Lung (tissue), 12 donors: ENCODE data around the gene CSTF1. TPM values are rescaled to one million over a fixed set of nuclear protein-coding genes. Genes with fewer than 3 reads are reported as not detected.

ENCODE experiments used
- ATAC-seq: fragments of 200-7000 bp; cut with Tn5 transposase; one replicate; pipeline ENCODE4 v1.9.1; 2020; ENCODE audit warnings: moderate number of reproducible peaks; ENCODE audit not compliant: insufficient read depth, low FRiP score
- DNase-seq, 3 donors: peaks; one replicate each; pipeline ENCODE4 v3.0.0-alpha.2; 2013 to 2017
- H3K27ac ChIP-seq, 2 donors: one replicate each; pipeline ENCODE4 v1.5.1; 2013; ENCODE audit warnings: mild to moderate bottlenecking in 2 of 2, moderate library complexity in 2 of 2, control low read depth in 1 of 2, inconsistent platforms in 1 of 2, low read depth in 1 of 2, low read length in 1 of 2
- H3K27me3 ChIP-seq, 3 donors: one replicate each; pipeline ENCODE4 v1.5.1; 2013; ENCODE audit warnings: low read length in 2 of 3; ENCODE audit not compliant: control insufficient read depth in 3 of 3, insufficient read depth in 3 of 3
- H3K36me3 ChIP-seq, 4 donors: one replicate each; pipeline ENCODE4 v1.5.1; 2013; ENCODE audit warnings: low read length in 4 of 4, mild to moderate bottlenecking in 1 of 4, moderate library complexity in 1 of 4; ENCODE audit not compliant: control insufficient read depth in 4 of 4, insufficient read depth in 4 of 4
- H3K4me1 ChIP-seq, 5 donors: one replicate each; pipeline ENCODE4 v1.5.1; 2013; ENCODE audit warnings: low read length in 5 of 5, mild to moderate bottlenecking in 2 of 5, moderate library complexity in 1 of 5; ENCODE audit not compliant: control insufficient read depth in 5 of 5, insufficient read depth in 5 of 5
- H3K4me3 ChIP-seq: one replicate; pipeline ENCODE4 v1.5.1; 2013; ENCODE audit warnings: mild to moderate bottlenecking, control low read depth, moderate library complexity
- H3K9ac ChIP-seq, 2 donors: one replicate each; pipeline ENCODE4 v1.5.1; 2013; ENCODE audit warnings: low read length in 2 of 2, control low read depth in 1 of 2; ENCODE audit not compliant: insufficient read depth in 1 of 2
- H3K9me3 ChIP-seq, 4 donors: one replicate each; pipeline ENCODE4 v1.5.1; 2013; ENCODE audit warnings: low read length in 3 of 4, mild to moderate bottlenecking in 1 of 4, moderate library complexity in 1 of 4; ENCODE audit not compliant: control insufficient read depth in 4 of 4, insufficient read depth in 3 of 4
- WGBS, 2 donors: extraction: QIAGEN DNeasy Blood & Tissue Kit; methylation state at CpG; one replicate each; pipeline ENCODE4 v1.1.7; 2013; 5-methylcytosine and 5-hydroxymethylcytosine counted together
- polyA plus RNA-seq, 2 donors: library from polyadenylated mRNA; stranded (reverse); fragments of 200-250 nt; gene quantifications; one replicate each; pipeline ENCODE4 v1.2.1, GENCODE V29; 2013
- total RNA-seq, 2 donors: library from RNA; depleted of rRNA in 1 of 2; stranded (reverse); fragments of >200 nt in 1 of 2; gene quantifications; one replicate each; pipeline ENCODE4 v1.2.1, GENCODE V29; 2014 to 2021
- TF ChIP-seq, protein P1 (sequence below): IDR thresholded peaks from 2 replicates; pipeline ENCODE4 v1.5.1; 2012; ENCODE audit warnings: mild to moderate bottlenecking; ENCODE audit errors: control extremely low read depth, extremely low read depth
- donor health status: control.
- donor health status: control.
- donor health status: Bipolar disorder and iron deficiency.
- donor health status: healthy.
- donor health status: DM: yes; HTN: yes; CAD: no.

CSTF1 gene
- total and polyA plus RNA-seq, 4 donors: 6.4 to 36.1 (median 19.1) TPM

DNA sequence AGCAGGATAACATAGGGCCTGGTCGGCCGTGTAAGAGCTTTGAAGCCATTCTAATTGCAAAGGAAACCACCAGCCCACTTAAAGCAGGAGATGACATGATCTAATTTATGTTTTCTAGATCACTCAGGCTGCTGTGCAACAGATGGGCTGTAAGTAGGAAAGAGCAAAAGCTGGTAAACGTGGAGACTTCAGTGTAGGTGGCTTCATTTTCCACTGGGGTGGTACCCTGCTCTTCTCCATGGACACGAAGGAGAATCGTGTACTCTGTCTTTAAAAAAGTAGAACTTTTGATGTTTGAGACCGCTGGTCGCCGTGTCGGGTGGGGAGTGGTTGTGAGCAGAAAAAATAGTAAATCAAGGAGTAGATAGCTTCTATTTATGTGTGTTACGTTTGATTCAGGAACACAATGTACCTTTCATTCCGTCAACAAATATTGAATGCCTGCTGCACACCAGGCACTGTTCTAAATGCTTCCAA is 26.0 kb downstream of the CSTF1 start:
- Histone ChIP-seq H3K4me3 (no peak overlapping the region), H3K9me3 (no peaks in the 10 kb centered on the region), H3K4me1 (peaks cover 0 to 46% (median 9%) of the 10 kb centered on the region in 5 donors), H3K36me3 (peaks cover 0 to 32% (median under 1%) of the 10 kb centered on the region in 4 donors), H3K27me3 (no peaks in the 10 kb centered on the region), H3K9ac (no peak overlapping the region), H3K27ac (peak overlapping the region; percentile 58 to 71)
- TF ChIP-seq, protein P1, sequence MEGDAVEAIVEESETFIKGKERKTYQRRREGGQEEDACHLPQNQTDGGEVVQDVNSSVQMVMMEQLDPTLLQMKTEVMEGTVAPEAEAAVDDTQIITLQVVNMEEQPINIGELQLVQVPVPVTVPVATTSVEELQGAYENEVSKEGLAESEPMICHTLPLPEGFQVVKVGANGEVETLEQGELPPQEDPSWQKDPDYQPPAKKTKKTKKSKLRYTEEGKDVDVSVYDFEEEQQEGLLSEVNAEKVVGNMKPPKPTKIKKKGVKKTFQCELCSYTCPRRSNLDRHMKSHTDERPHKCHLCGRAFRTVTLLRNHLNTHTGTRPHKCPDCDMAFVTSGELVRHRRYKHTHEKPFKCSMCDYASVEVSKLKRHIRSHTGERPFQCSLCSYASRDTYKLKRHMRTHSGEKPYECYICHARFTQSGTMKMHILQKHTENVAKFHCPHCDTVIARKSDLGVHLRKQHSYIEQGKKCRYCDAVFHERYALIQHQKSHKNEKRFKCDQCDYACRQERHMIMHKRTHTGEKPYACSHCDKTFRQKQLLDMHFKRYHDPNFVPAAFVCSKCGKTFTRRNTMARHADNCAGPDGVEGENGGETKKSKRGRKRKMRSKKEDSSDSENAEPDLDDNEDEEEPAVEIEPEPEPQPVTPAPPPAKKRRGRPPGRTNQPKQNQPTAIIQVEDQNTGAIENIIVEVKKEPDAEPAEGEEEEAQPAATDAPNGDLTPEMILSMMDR: no peak
- 25 to 51% methylated on average over 11 of the region's 11 CpGs for WGBS, 2 donors
- no peak for ATAC-seq
- no peak for DNase-seq

DNA sequence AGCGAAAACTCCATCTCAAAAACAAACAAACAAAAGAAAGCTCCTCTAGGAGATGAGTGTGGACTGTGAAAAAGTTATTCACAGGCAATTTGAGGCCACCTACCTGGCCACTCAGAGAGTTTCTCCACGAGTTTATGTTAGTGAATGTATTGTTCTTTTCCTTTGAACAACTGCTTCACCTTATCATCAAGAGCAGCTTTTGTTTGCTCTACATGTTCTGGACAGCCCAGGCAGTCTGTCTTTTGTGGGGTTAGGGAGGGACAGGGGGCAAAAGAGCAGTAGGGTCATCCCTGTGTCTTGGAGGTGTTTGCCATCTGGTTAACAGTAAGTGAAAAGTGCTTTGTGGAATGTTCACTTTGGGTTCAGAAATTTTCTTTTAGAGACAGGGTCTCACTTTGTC is 27.6 kb downstream of the CSTF1 start:
- H3K36me3 ChIP-seq: peaks cover 0 to 32% (median under 1%) of the 10 kb centered on the region in 4 donors
- H3K4me1 ChIP-seq: peaks cover 0 to 52% (median 9%) of the 10 kb centered on the region in 5 donors
- H3K27ac ChIP-seq: no peak overlapping the region
- no peak overlapping the region for H3K9ac ChIP-seq
- H3K27me3 ChIP-seq: no peaks in the 10 kb centered on the region
- DNase-seq: no peak
- ATAC-seq: no peak
- TF ChIP-seq, protein P1: no peak
- WGBS, 2 donors: 66 to 67% methylated on average over 2 of the region's 2 CpGs
- no peak overlapping the region for H3K4me3 ChIP-seq
- no peaks in the 10 kb centered on the region for H3K9me3 ChIP-seq

DNA sequence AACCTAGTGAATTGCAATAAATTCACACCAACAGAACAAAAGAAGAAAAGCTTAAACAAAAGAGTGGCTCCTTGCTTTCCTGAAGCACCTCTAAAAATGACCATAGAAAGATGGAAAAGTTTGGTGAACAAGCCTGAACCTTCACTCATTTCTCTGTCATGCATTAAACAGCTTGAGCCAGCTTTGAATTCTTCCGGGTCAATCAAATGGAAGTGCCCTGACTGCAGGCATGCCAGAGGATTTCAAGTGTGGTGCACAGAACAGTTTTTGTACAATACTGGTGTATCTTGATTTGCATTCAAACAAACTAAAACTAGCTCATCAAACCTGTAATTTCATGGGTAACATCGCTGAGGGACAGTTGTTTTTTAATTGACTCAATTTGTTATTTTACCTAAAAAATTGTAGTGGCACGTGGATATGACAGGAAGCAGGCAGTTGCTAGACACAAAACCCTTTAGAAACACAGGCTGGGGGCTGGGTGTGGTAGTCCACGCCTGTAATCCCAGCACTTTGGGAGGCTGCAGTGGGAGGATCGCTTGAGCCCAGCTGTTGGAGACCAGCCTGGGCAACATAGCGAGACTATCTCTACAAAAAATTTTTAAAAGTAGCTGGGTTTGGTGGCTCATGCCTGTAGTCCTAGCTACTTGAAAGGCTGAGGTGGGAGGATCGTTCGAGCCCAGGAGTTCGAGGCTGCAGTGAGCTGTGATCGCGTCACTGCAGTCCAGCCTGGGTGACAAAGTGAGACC is 28.7 kb downstream of the CSTF1 start:
- Histone ChIP-seq H3K9ac (no peak overlapping the region), H3K9me3 (no peaks in the 10 kb centered on the region), H3K4me1 (peaks cover 0 to 54% (median 9%) of the 10 kb centered on the region in 5 donors), H3K36me3 (peaks cover 0 to 28% (median under 1%) of the 10 kb centered on the region in 4 donors), H3K4me3 (no peak overlapping the region), H3K27me3 (no peaks in the 10 kb centered on the region), H3K27ac (no peak overlapping the region)
- DNase-seq (no peak), ATAC-seq (no peak)
- 71 to 76% methylated on average over 11 of the region's 11 CpGs for whole genome bisulfite sequencing, 2 donors
- TF ChIP-seq, protein P1: no peak
